ENCODE results near the gene ACKR4. TPM values are rescaled to one million over a fixed set of nuclear protein-coding genes. Genes with fewer than 3 reads are reported as not detected.

Gene ACKR4
- total RNA-seq, 1 experiment from 2014 or later: not detected

GRCh38 chr3:132593241-132593946 is 3.7 kb upstream of the ACKR4 start (continued):
- TF ChIP-seq ZNF317 (CRISPR knock-in tag; IDR thresholded peaks at IDR 0.05; ENCODE audit: borderline replicate concordance, low read depth): no peak
- no peak for TF ChIP-seq TEAD4 (CRISPR knock-in tag; IDR thresholded peaks at IDR 0.05)

GRCh38 chr3:132593947-132594323 is 3.1 kb upstream of the ACKR4 start:
- Mint-ChIP-seq H3K27ac (no peak overlapping the region), H3K9me3 (peaks cover 4% of the 10 kb centered on the region; the same call in 1 of the 2 replicates), H3K4me3 (no peak overlapping the region), H3K4me1 (peaks cover 6% of the 10 kb centered on the region), H3K27me3 (ENCODE audit: low read depth) (no peaks in the 10 kb centered on the region), H3K36me3 (peaks cover 5% of the 10 kb centered on the region; the same call in 1 of the 2 replicates)
- ChIA-PET CTCF (interaction anchor here (1.0 kb wide), 1 partner anchor 58 kb away, joined by 5 read pairs; no protein-coding TSS in a partner anchor), POLR2A (no interaction called here)
- ATAC-seq (no peak), DNase-seq (ENCODE audit: low spot score) (no peak)
- no peak for TF ChIP-seq PREB (CRISPR knock-in tag; IDR thresholded peaks at IDR 0.05; ENCODE audit: borderline replicate concordance)
- TF ChIP-seq NR3C1 (CRISPR knock-in tag; conservative IDR thresholded peaks at IDR 0.05; ENCODE audit: low read depth): no peak
- no peak for TF ChIP-seq NR2C2 (CRISPR knock-in tag; IDR thresholded peaks at IDR 0.05)
- TF ChIP-seq E2F1 (CRISPR knock-in tag; IDR thresholded peaks at IDR 0.05): no peak
- TF ChIP-seq GTF2I (CRISPR knock-in tag; conservative IDR thresholded peaks at IDR 0.05): no peak
- TF ChIP-seq NFYB (CRISPR knock-in tag; conservative IDR thresholded peaks at IDR 0.05; ENCODE audit: low read depth): no peak
- TF ChIP-seq ZMAT4 (CRISPR knock-in tag; IDR thresholded peaks at IDR 0.05): no peak
- no peak for TF ChIP-seq IRF1 (CRISPR knock-in tag; IDR thresholded peaks at IDR 0.05)
- no peak for TF ChIP-seq CREM (CRISPR knock-in tag; IDR thresholded peaks at IDR 0.05)
- TF ChIP-seq ZNF232 (CRISPR knock-in tag; IDR thresholded peaks at IDR 0.05): no peak
- TF ChIP-seq HMGA2 (CRISPR knock-in tag; IDR thresholded peaks at IDR 0.05): no peak
- TF ChIP-seq SMAD4 (CRISPR knock-in tag; IDR thresholded peaks at IDR 0.05): no peak
- no peak for TF ChIP-seq ARID4B (CRISPR knock-in tag; IDR thresholded peaks at IDR 0.05; ENCODE audit: borderline replicate concordance)
- TF ChIP-seq MXD4 (CRISPR knock-in tag; IDR thresholded peaks at IDR 0.05; ENCODE audit: borderline replicate concordance): no peak
- no peak for TF ChIP-seq NFE2L1 (CRISPR knock-in tag; IDR thresholded peaks at IDR 0.05)
- no peak for TF ChIP-seq E2F5 (CRISPR knock-in tag; IDR thresholded peaks at IDR 0.05)
- TF ChIP-seq ZNF396 (CRISPR knock-in tag; IDR thresholded peaks at IDR 0.05; ENCODE audit: borderline replicate concordance): no peak
- TF ChIP-seq USF1 (CRISPR knock-in tag; IDR thresholded peaks at IDR 0.05): no peak
- TF ChIP-seq ZNF317 (CRISPR knock-in tag; IDR thresholded peaks at IDR 0.05; ENCODE audit: borderline replicate concordance, low read depth): no peak
- no peak for TF ChIP-seq SMAD3 (CRISPR knock-in tag; IDR thresholded peaks at IDR 0.05; ENCODE audit: borderline replicate concordance)
